ENCODE data around the gene RBM41.

GRCh38 chrX:107029752-107030151 is 88.9 kb downstream of the RBM41 start:
- TF ChIP-seq CTCF (IDR thresholded peaks at IDR 0.05; ENCODE audit: low read depth, low read length) (no peak), MAX (IDR thresholded peaks at IDR 0.05; ENCODE audit: low read depth, low read length) (no peak), POLR2A (IDR thresholded peaks at IDR 0.05; ENCODE audit: extremely low read depth, insufficient read length) (no peak), MYC (IDR thresholded peaks at IDR 0.05; ENCODE audit: low read depth, low read length) (no peak)
